ENCODE data around the gene DOCK2.

DOCK2 gene

DNA sequence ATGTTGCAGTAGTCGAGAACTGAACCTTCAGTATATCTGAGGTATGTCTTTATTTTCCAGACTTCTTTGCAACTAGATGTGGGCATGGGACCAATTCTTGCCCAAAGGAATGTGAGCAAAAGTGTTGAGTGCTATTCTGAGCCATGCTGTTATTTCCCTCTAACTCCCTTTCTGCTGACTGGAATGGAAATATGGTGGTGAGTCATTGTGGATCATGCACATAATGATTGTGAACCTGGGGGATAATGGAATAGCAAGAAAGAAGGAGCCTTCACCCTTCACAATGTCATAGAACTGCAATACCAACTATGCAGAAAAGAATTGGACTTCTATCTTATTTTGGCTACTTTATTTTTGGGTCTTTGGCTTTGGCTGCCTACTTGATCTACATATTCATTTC is 10.3 kb upstream of the DOCK2 start:
- Histone ChIP-seq H3K27ac (ENCODE audit: low read depth, low read length) (no peak overlapping the region), H3K9me2 (replicated peaks; ENCODE audit: insufficient read depth, low read length) (no peaks in the 10 kb centered on the region), H3K36me3 (ENCODE audit: low read length) (no peaks in the 10 kb centered on the region), H3K9me3 (ENCODE audit: insufficient read depth, low read length) (no peaks in the 10 kb centered on the region), H3K4me3 (ENCODE audit: insufficient read depth, low read length, poor library complexity, severe bottlenecking) (no peak overlapping the region), H2AFZ (ENCODE audit: low read depth, low read length, severe bottlenecking) (no peak overlapping the region), H3K79me2 (ENCODE audit: insufficient read depth, low read length) (no peaks in the 10 kb centered on the region), H3F3A (ENCODE audit: insufficient read depth) (no peaks in the 10 kb centered on the region), H4K20me1 (ENCODE audit: low read depth, low read length) (no peaks in the 10 kb centered on the region), H3K4me2 (ENCODE audit: low read depth, low read length, poor library complexity, severe bottlenecking) (no peak overlapping the region), H3K27me3 (ENCODE audit: low read length) (no peaks in the 10 kb centered on the region), H3K9ac (ENCODE audit: low read length) (no peak overlapping the region)
- no peak for TF ChIP-seq EZH2phosphoT487 (conservative IDR thresholded peaks at IDR 0.05; ENCODE audit: low read length)

- no peaks in the 10 kb centered on the region for H4K20me1 ChIP-seq (ENCODE audit: low read depth, low read length)
- H3K27ac ChIP-seq (ENCODE audit: low read depth, low read length): no peak overlapping the region
- TF ChIP-seq EZH2phosphoT487 (conservative IDR thresholded peaks at IDR 0.05; ENCODE audit: low read length): no peak
- TF ChIP-seq, protein P1, sequence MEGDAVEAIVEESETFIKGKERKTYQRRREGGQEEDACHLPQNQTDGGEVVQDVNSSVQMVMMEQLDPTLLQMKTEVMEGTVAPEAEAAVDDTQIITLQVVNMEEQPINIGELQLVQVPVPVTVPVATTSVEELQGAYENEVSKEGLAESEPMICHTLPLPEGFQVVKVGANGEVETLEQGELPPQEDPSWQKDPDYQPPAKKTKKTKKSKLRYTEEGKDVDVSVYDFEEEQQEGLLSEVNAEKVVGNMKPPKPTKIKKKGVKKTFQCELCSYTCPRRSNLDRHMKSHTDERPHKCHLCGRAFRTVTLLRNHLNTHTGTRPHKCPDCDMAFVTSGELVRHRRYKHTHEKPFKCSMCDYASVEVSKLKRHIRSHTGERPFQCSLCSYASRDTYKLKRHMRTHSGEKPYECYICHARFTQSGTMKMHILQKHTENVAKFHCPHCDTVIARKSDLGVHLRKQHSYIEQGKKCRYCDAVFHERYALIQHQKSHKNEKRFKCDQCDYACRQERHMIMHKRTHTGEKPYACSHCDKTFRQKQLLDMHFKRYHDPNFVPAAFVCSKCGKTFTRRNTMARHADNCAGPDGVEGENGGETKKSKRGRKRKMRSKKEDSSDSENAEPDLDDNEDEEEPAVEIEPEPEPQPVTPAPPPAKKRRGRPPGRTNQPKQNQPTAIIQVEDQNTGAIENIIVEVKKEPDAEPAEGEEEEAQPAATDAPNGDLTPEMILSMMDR (IDR thresholded peaks at IDR 0.05; ENCODE audit: insufficient read depth, low read length, poor library complexity, severe bottlenecking): no peak
- H2AFZ ChIP-seq (ENCODE audit: low read depth, low read length, severe bottlenecking): no peak overlapping the region
- H3K4me2 ChIP-seq (ENCODE audit: low read depth, low read length, poor library complexity, severe bottlenecking): no peak overlapping the region
- no peak overlapping the region for H3K4me3 ChIP-seq (ENCODE audit: insufficient read depth, low read length, poor library complexity, severe bottlenecking)
- no peaks in the 10 kb centered on the region for H3K27me3 ChIP-seq (ENCODE audit: low read length)
- H3K9me3 ChIP-seq (ENCODE audit: insufficient read depth, low read length): no peaks in the 10 kb centered on the region
- no peaks in the 10 kb centered on the region for H3K9me2 ChIP-seq (replicated peaks; ENCODE audit: insufficient read depth, low read length)
- no peak overlapping the region for H3K9ac ChIP-seq (ENCODE audit: low read length)
- no peaks in the 10 kb centered on the region for H3K36me3 ChIP-seq (ENCODE audit: low read length)
- no peaks in the 10 kb centered on the region for H3K79me2 ChIP-seq (ENCODE audit: insufficient read depth, low read length)
- H3F3A ChIP-seq (ENCODE audit: insufficient read depth): no peaks in the 10 kb centered on the region
Measured at GRCh38 chr5:169627551-169627950, 9.5 kb upstream of the DOCK2 start.

GRCh38 chr5:169628892-169629291 is 8.2 kb upstream of the DOCK2 start:
- no peaks in the 10 kb centered on the region for H3K36me3 ChIP-seq (ENCODE audit: low read length)
- no peak overlapping the region for H3K9ac ChIP-seq (ENCODE audit: low read length)
- no peaks in the 10 kb centered on the region for H3K79me2 ChIP-seq (ENCODE audit: insufficient read depth, low read length)
- no peaks in the 10 kb centered on the region for H3K9me3 ChIP-seq (ENCODE audit: insufficient read depth, low read length)
- no peaks in the 10 kb centered on the region for H3K9me2 ChIP-seq (replicated peaks; ENCODE audit: insufficient read depth, low read length)
- no peak overlapping the region for H3K4me3 ChIP-seq (ENCODE audit: insufficient read depth, low read length, poor library complexity, severe bottlenecking)
- no peaks in the 10 kb centered on the region for H4K20me1 ChIP-seq (ENCODE audit: low read depth, low read length)
- no peak overlapping the region for H3K4me2 ChIP-seq (ENCODE audit: low read depth, low read length, poor library complexity, severe bottlenecking)
- H3F3A ChIP-seq (ENCODE audit: insufficient read depth): no peaks in the 10 kb centered on the region
- H3K27me3 ChIP-seq (ENCODE audit: low read length): no peaks in the 10 kb centered on the region
- H3K27ac ChIP-seq (ENCODE audit: low read depth, low read length): no peak overlapping the region
- H2AFZ ChIP-seq (ENCODE audit: low read depth, low read length, severe bottlenecking): no peak overlapping the region
- TF ChIP-seq, protein P1 (IDR thresholded peaks at IDR 0.05; ENCODE audit: insufficient read depth, low read length, poor library complexity, severe bottlenecking): no peak
- no peak for TF ChIP-seq EZH2phosphoT487 (conservative IDR thresholded peaks at IDR 0.05; ENCODE audit: low read length)

DNA sequence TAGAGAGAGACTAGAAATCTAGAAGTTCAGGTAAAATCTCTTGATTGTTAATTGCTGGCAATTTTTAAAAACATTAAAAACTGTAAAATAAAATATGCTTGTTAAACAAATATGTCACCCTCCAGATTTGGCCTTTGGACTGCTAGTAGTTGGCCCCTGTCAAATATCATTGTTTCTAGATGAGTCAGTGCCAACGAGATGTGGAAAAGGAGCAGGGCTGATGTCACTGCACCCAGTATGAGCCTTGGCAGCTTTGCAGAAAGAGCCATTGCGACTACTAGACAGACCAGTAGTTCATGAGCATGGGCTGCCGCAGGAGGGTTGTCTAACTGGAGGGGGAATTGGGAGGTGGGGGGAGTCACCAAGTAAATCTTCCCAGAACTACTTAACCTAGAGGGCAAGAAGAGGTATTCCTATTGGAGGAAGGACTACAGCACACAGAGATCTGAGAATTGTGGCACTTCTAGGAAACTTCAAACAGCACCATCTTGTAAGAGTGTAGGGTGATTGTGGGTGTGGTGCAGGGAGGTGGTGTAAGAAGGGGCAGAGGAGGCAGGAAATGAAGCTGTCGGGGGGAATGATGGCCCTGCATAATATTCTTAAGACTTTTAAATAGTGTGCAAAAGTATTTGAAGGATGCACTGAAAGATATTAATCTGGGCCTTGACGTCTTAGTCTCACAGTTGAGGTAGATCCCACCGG is 7.1 kb upstream of the DOCK2 start:
- Histone ChIP-seq H3F3A (ENCODE audit: insufficient read depth) (no peaks in the 10 kb centered on the region), H3K9ac (ENCODE audit: low read length) (no peak overlapping the region), H3K4me2 (ENCODE audit: low read depth, low read length, poor library complexity, severe bottlenecking) (no peak overlapping the region), H3K9me2 (replicated peaks; ENCODE audit: insufficient read depth, low read length) (no peaks in the 10 kb centered on the region), H3K79me2 (ENCODE audit: insufficient read depth, low read length) (no peaks in the 10 kb centered on the region), H3K27ac (ENCODE audit: low read depth, low read length) (no peak overlapping the region), H4K20me1 (ENCODE audit: low read depth, low read length) (no peaks in the 10 kb centered on the region), H3K36me3 (ENCODE audit: low read length) (0 out of 2 replicates have a peak, but pooled peaks cover 2% of the 10 kb centered on the region), H3K9me3 (ENCODE audit: insufficient read depth, low read length) (no peaks in the 10 kb centered on the region), H3K4me3 (ENCODE audit: insufficient read depth, low read length, poor library complexity, severe bottlenecking) (no peak overlapping the region), H2AFZ (ENCODE audit: low read depth, low read length, severe bottlenecking) (no peak overlapping the region), H3K27me3 (ENCODE audit: low read length) (no peaks in the 10 kb centered on the region)
- TF ChIP-seq, protein P1 (IDR thresholded peaks at IDR 0.05; ENCODE audit: insufficient read depth, low read length, poor library complexity, severe bottlenecking): no peak
- no peak for TF ChIP-seq EZH2phosphoT487 (conservative IDR thresholded peaks at IDR 0.05; ENCODE audit: low read length)
